GM19025 (cell line): ENCODE data around the gene PADI3.
"Not testable (repeated sequence)": the region's sequence is repeated elsewhere in the genome, so short reads cannot be mapped to it uniquely, and the experiment has no call there.

Experiments used
- ATAC-seq: cut with Tn5 transposase; IDR thresholded peaks from one replicate; pipeline ENCODE4 v1.9.1; 2021; ENCODE audit warnings: mild to moderate bottlenecking, low read depth, moderate library complexity; ENCODE audit not compliant: unreplicated experiment

The PADI3 gene

GRCh38 chr1:17236779-17237560, 11.9 kb upstream of the PADI3 start:
- ATAC-seq: no peak

- ATAC-seq: no peak
Measured at GRCh38 chr1:17237561-17237903, 11.4 kb upstream of the PADI3 start.

- no peak for ATAC-seq
Measured at GRCh38 chr1:17239420-17239819, 9.5 kb upstream of the PADI3 start.

- not testable (repeated sequence) for ATAC-seq
Measured at GRCh38 chr1:17241011-17241779, 7.7 kb upstream of the PADI3 start.

- not testable (repeated sequence) for ATAC-seq
Measured at GRCh38 chr1:17241780-17242074, 7.2 kb upstream of the PADI3 start.

- ATAC-seq: no peak
Measured at GRCh38 chr1:17243274-17243673, 5.6 kb upstream of the PADI3 start.

GRCh38 chr1:17244821-17245740, 3.8 kb upstream of the PADI3 start:
- ATAC-seq: no peak

- no peak for ATAC-seq
Measured at GRCh38 chr1:17245816-17246325, 3.0 kb upstream of the PADI3 start.

GRCh38 chr1:17246971-17247370, 1.9 kb upstream of the PADI3 start:
- no peak for ATAC-seq

GRCh38 chr1:17250601-17251000, 1.7 kb downstream of the PADI3 start:
- ATAC-seq: no peak

- ATAC-seq: no peak
Measured at GRCh38 chr1:17251246-17251645, 2.3 kb downstream of the PADI3 start.

GRCh38 chr1:17251701-17252376, 2.9 kb downstream of the PADI3 start:
- ATAC-seq: no peak

- no peak for ATAC-seq
Measured at GRCh38 chr1:17255336-17255735, 6.4 kb downstream of the PADI3 start.

- ATAC-seq: no peak
Measured at GRCh38 chr1:17258116-17258757, 9.3 kb downstream of the PADI3 start.

GRCh38 chr1:17258758-17259130, 9.8 kb downstream of the PADI3 start:
- no peak for ATAC-seq

- no peak for ATAC-seq
Measured at GRCh38 chr1:17259233-17259873, 10.5 kb downstream of the PADI3 start.

- ATAC-seq: no peak
Measured at GRCh38 chr1:17260264-17260663, 11.4 kb downstream of the PADI3 start.

GRCh38 chr1:17260738-17261137, 11.8 kb downstream of the PADI3 start:
- ATAC-seq: no peak

GRCh38 chr1:17263936-17264335, 15.0 kb downstream of the PADI3 start:
- ATAC-seq: no peak
